ENCODE measurements around the gene UQCR10.

UQCR10 gene

GRCh38 chr22:29767171-29768051 is at the start of gene UQCR10:
Gene UQCR10, plus strand, starts transcription at chr22:29767369. Its CDS starts 30 bp downstream, at chr22:29767399.
- DNase-seq = peak; percentile 87

- no peak for DNase-seq
Observed at GRCh38 chr22:29717789-29718188, 49.4 kb upstream of the UQCR10 start.

- no peak for DNase-seq
Observed at GRCh38 chr22:29718949-29719898, 47.9 kb upstream of the UQCR10 start.

GRCh38 chr22:29719899-29720645 is 47.1 kb upstream of the UQCR10 start, which contains the start of gene CABP7:
Gene CABP7, plus strand, starts transcription at chr22:29720003. Its CDS starts 422 bp downstream, at chr22:29720425.
- no peak for DNase-seq

- no peak for DNase-seq
Observed at GRCh38 chr22:29720811-29721323, 46.3 kb upstream of the UQCR10 start.

- no peak for DNase-seq
Observed at GRCh38 chr22:29722151-29722550, 45.0 kb upstream of the UQCR10 start.

GRCh38 chr22:29722587-29722986 is 44.6 kb upstream of the UQCR10 start:
- DNase-seq = no peak

- DNase-seq = no peak
Observed at GRCh38 chr22:29723766-29724165, 43.4 kb upstream of the UQCR10 start.

- DNase-seq = no peak
Observed at GRCh38 chr22:29724843-29725242, 42.3 kb upstream of the UQCR10 start.

- no peak for DNase-seq
Observed at GRCh38 chr22:29726106-29726505, 41.1 kb upstream of the UQCR10 start.

GRCh38 chr22:29726512-29727130 is 40.5 kb upstream of the UQCR10 start:
- DNase-seq = no peak

- no peak for DNase-seq
Observed at GRCh38 chr22:29727131-29727523, 40.0 kb upstream of the UQCR10 start.

- DNase-seq = no peak
Observed at GRCh38 chr22:29729161-29729560, 38.0 kb upstream of the UQCR10 start.

- DNase-seq = no peak
Observed at GRCh38 chr22:29731058-29731850, 35.9 kb upstream of the UQCR10 start.

- DNase-seq = no peak
Observed at GRCh38 chr22:29732883-29733282, 34.3 kb upstream of the UQCR10 start.

- DNase-seq = no peak
Observed at GRCh38 chr22:29733362-29734201, 33.6 kb upstream of the UQCR10 start.

GRCh38 chr22:29734406-29734805 is 32.8 kb upstream of the UQCR10 start:
- no peak for DNase-seq

- no peak for DNase-seq
Observed at GRCh38 chr22:29734838-29735237, 32.3 kb upstream of the UQCR10 start.

- no peak for DNase-seq
Observed at GRCh38 chr22:29735416-29735815, 31.8 kb upstream of the UQCR10 start.
